Esophagus muscularis mucosa (tissue), 4 donors: Measurements from ENCODE around the gene KCNJ6. TPM values are rescaled to one million over a fixed set of nuclear protein-coding genes. Genes with fewer than 3 reads are reported as not detected.

Source experiments
- DNase-seq: peaks from one replicate; pipeline ENCODE4 v3.0.0-alpha.2; 2017; ENCODE audit errors: extremely low spot score
- H3K27ac ChIP-seq, 4 donors: fragments of 200-600 bp; sonication (generic); replicated peaks in 1 of 4; 1 replicate in 3 of 4; 2 replicates in 1 of 4; pipeline ENCODE4 v1.5.1; 2016 to 2019; ENCODE audit warnings: mild to moderate bottlenecking in 1 of 4
- H3K27me3 ChIP-seq, 4 donors: fragments of 200-600 bp; sonication (generic); one replicate each; pipeline versions ENCODE4 v1.5.1 to v1.6.0; 2016 to 2019
- H3K36me3 ChIP-seq, 4 donors: fragments of 200-600 bp; sonication (generic); one replicate each; pipeline ENCODE4 v1.5.1; 2016 to 2019
- H3K4me1 ChIP-seq, 4 donors: fragments of 200-600 bp; sonication (generic); one replicate each; pipeline ENCODE4 v1.5.1; 2016 to 2019
- H3K4me3 ChIP-seq, 4 donors: fragments of 200-600 bp; sonication (generic); 1 replicate in 2 of 4; 2 replicates in 2 of 4; pipeline ENCODE4 v1.5.1; 2016 to 2019; ENCODE audit warnings: mild to moderate bottlenecking in 4 of 4, moderate library complexity in 1 of 4
- H3K9me3 ChIP-seq, 4 donors: fragments of 200-600 bp; sonication (generic); 1 replicate in 3 of 4; 2 replicates in 1 of 4; pipeline ENCODE4 v1.5.1; 2016 to 2019
- CTCF ChIP-seq, 3 experiments: fragments of 200-600 bp in 2 of 3; fragments of 450-650 bp in 1 of 3; sonication (generic) in 2 of 3; IDR thresholded peaks; one replicate each; pipeline ENCODE4 v1.5.1; 2017 to 2019; ENCODE audit warnings: antibody characterized with exemption in 3 of 3, mild to moderate bottlenecking in 2 of 3, moderate library complexity in 1 of 3
- EP300 ChIP-seq: sonication (generic); formaldehyde crosslinking; IDR thresholded peaks from one replicate; pipeline ENCODE4 v1.6.1; 2017; ENCODE audit warnings: antibody characterized with exemption
- POLR2A ChIP-seq: fragments of 450-650 bp; IDR thresholded peaks from one replicate; pipeline ENCODE4 v1.6.1; 2017; ENCODE audit warnings: antibody characterized with exemption, moderate library complexity, mild to moderate bottlenecking, low read depth
- POLR2AphosphoS5 ChIP-seq, 2 donors: sonication (generic); formaldehyde crosslinking; IDR thresholded peaks; one replicate each; pipeline ENCODE4 v1.6.1; 2017; ENCODE audit warnings: antibody characterized with exemption in 2 of 2
- WGBS: methylation state at CpG from one replicate; pipeline ENCODE4 v1.1.5; 2018; 5-methylcytosine and 5-hydroxymethylcytosine counted together
- intact Hi-C: fragments of 100-400 bp; cut with DNase I; formaldehyde crosslinking; loops from one replicate; pipeline ENCODE4 v1.15.1; 2023
- total RNA-seq, 4 donors: library from RNA; depleted of rRNA; stranded (reverse); fragments of >200 nt; gene quantifications; one replicate each; pipeline versions ENCODE4 v1.1.0 to v1.2.1, GENCODE V29; 2016

Gene KCNJ6
- total RNA-seq, 4 donors from 2014 or later = under 0.01 TPM; not detected in 2

GRCh38 chr21:37620401-37620800 lies 295.9 kb downstream of the KCNJ6 start:
- TF ChIP-seq POLR2A (no peak), POLR2AphosphoS5 (IDR thresholded peaks at IDR 0.05) (no peak), CTCF (IDR thresholded peaks at IDR 0.05) (no peak), EP300 (no peak)
- H3K9me3 ChIP-seq = no peaks in the 10 kb centered on the region
- no peak overlapping the region for H3K4me3 ChIP-seq
- no peak for DNase-seq
- intact Hi-C loops = no loop called here
- H3K36me3 ChIP-seq = no peaks in the 10 kb centered on the region
- H3K4me1 ChIP-seq = peaks cover 13 to 20% (median 17%) of the 10 kb centered on the region in 4 donors
- no peaks in the 10 kb centered on the region for H3K27me3 ChIP-seq
- no peak overlapping the region for H3K27ac ChIP-seq

GRCh38 chr21:37619464-37619974 lies 296.7 kb downstream of the KCNJ6 start:
- 92% methylated on average over 7 of the region's 7 CpGs for WGBS
- Histone ChIP-seq H3K27ac (no peak overlapping the region), H3K4me1 (peaks cover 13 to 20% (median 17%) of the 10 kb centered on the region in 4 donors), H3K36me3 (no peaks in the 10 kb centered on the region), H3K4me3 (no peak overlapping the region), H3K9me3 (no peaks in the 10 kb centered on the region), H3K27me3 (no peaks in the 10 kb centered on the region)
- TF ChIP-seq POLR2AphosphoS5 (IDR thresholded peaks at IDR 0.05) (no peak), CTCF (IDR thresholded peaks at IDR 0.05) (no peak), POLR2A (no peak), EP300 (no peak)
- intact Hi-C loops = no loop called here
- DNase-seq = peak; percentile 68

DNA sequence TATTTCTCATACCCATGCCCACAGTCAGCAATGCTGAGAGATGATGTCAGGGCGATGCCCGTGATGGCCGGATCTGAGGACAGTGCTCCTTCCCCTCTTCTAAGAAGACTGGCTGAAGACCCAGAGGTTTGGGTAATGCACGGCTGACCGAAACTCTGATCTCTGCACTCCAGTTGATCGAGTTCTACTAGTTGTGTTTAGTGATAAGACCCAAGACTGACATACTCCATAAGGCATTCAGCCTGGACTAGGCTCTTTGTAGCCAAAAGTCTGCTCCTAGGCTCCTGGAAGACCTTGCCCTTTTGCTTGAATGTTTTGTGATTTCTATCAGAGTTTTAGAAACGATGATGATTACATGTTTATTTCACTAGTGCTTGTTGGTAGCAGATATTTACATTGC lies 298.2 kb downstream of the KCNJ6 start:
- WGBS = 93% methylated on average over 7 of the region's 7 CpGs
- no peaks in the 10 kb centered on the region for H3K9me3 ChIP-seq
- H3K36me3 ChIP-seq = no peaks in the 10 kb centered on the region
- intact Hi-C loops = no loop called here
- DNase-seq = no peak
- H3K4me3 ChIP-seq = no peak overlapping the region
- H3K4me1 ChIP-seq = peaks cover 8 to 20% (median 15%) of the 10 kb centered on the region in 4 donors
- H3K27me3 ChIP-seq = no peaks in the 10 kb centered on the region
- TF ChIP-seq POLR2AphosphoS5 (IDR thresholded peaks at IDR 0.05) (no peak), CTCF (IDR thresholded peaks at IDR 0.05) (no peak), EP300 (no peak), POLR2A (no peak)
- no peak overlapping the region for H3K27ac ChIP-seq

- Histone ChIP-seq H3K9me3 (peaks cover 0 to 3% (median 0%) of the 10 kb centered on the region in 4 donors), H3K27ac (no peak overlapping the region), H3K4me1 (peaks cover 6 to 14% (median 12%) of the 10 kb centered on the region in 4 donors), H3K27me3 (no peaks in the 10 kb centered on the region), H3K4me3 (no peak overlapping the region), H3K36me3 (no peaks in the 10 kb centered on the region)
- intact Hi-C loops = no loop called here
- 93% methylated on average over 3 of the region's 6 CpGs for WGBS
- peak; percentile 55 for DNase-seq
- TF ChIP-seq EP300 (no peak), CTCF (IDR thresholded peaks at IDR 0.05) (no peak), POLR2AphosphoS5 (IDR thresholded peaks at IDR 0.05) (no peak), POLR2A (no peak)
Measured at GRCh38 chr21:37615962-37616361, 300.3 kb downstream of the KCNJ6 start.

GRCh38 chr21:37614351-37614875 lies 301.8 kb downstream of the KCNJ6 start:
- H3K4me3 ChIP-seq = no peak overlapping the region
- intact Hi-C loops = no loop called here
- TF ChIP-seq POLR2A = no peak
- no peak for TF ChIP-seq POLR2AphosphoS5 (IDR thresholded peaks at IDR 0.05)
- TF ChIP-seq CTCF (IDR thresholded peaks at IDR 0.05) = no peak
- TF ChIP-seq EP300 = no peak
- 94% methylated on average over 10 of the region's 11 CpGs for WGBS
- no peaks in the 10 kb centered on the region for H3K27me3 ChIP-seq
- no peaks in the 10 kb centered on the region for H3K36me3 ChIP-seq
- peaks cover 0 to 3% (median 0%) of the 10 kb centered on the region in 4 donors for H3K9me3 ChIP-seq
- no peak overlapping the region for H3K27ac ChIP-seq
- DNase-seq = peak; percentile 77
- H3K4me1 ChIP-seq = peaks cover 0 to under 1% (median 0%) of the 10 kb centered on the region in 4 donors
